Nephron progenitor cell (in vitro differentiated cells): Measurements from ENCODE around the gene NOX3.

Experiments
- DNase-seq: peaks from one replicate; pipeline ENCODE4 v3.0.0; 2021
- H3K27ac Mint-ChIP-seq: 2 replicates; pipeline ENCODE4 v1.8.0; 2021; ENCODE audit warnings: mild to moderate bottlenecking, moderate library complexity, mixed read lengths
- H3K27me3 Mint-ChIP-seq: 2 replicates; pipeline ENCODE4 v1.8.0; 2021; ENCODE audit warnings: mild to moderate bottlenecking, low read depth, mixed read lengths; ENCODE audit not compliant: poor library complexity
- H3K36me3 Mint-ChIP-seq: 2 replicates; pipeline ENCODE4 v1.8.0; 2021; ENCODE audit warnings: low read depth, mixed read lengths
- H3K4me1 Mint-ChIP-seq: 2 replicates; pipeline ENCODE4 v1.8.0; 2021; ENCODE audit warnings: mixed read lengths
- H3K4me3 Mint-ChIP-seq: 2 replicates; pipeline ENCODE4 v1.8.0; 2021; ENCODE audit warnings: mild to moderate bottlenecking, moderate library complexity, mixed read lengths
- H3K9me3 Mint-ChIP-seq: 2 replicates; pipeline ENCODE4 v1.8.0; 2021; ENCODE audit warnings: mild to moderate bottlenecking, moderate library complexity, mixed read lengths
- TF ChIP-seq, protein P1 (sequence below): fragments of 200-600 bp; sonication (generic); IDR thresholded peaks from 2 replicates; pipeline ENCODE4 v1.5.0; 2021; ENCODE audit warnings: antibody characterized with exemption

The NOX3 gene

DNA sequence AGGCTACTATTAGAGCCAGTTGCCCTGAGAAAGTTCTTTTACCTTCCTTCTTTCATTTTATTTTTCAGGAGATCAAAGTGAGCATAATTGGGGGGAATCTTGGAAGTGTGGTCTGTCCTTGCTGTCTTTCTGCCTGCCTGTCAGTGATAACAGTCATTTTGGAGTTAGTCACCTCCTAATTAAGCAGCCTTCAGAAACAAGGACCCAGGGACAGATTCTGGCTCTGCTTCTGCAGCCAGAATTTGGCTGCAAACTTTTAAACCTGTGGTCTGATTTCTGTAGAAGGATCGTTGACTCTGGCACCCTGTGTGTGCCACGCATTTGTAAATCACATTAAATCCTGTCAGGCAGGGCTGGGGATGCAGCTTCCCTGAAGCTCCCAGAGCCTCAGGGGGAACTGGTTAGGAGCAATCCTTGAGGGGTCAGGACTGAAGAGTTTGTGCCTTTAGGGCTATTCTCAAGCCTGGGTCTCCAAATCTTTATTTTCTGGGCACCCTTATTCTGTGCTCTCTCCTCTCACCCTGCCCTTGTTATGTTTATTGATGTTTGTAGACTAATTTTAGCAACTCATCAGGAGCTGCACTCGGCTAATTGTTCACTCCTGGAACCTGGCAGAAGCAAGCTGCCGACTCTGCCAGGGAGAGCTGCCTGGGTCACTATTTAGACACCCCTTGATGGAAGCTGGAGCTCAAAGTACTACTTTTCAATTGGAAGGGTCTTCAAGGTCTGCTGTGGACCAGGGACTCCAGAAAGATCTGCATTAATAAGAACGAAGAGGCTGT, 6.8 kb downstream of the NOX3 start:
- H3K9me3 Mint-ChIP-seq, result no peaks in the 10 kb centered on the region
- H3K4me1 Mint-ChIP-seq, result peaks cover 24% of the 10 kb centered on the region
- H3K36me3 Mint-ChIP-seq, result no peaks in the 10 kb centered on the region

DNA sequence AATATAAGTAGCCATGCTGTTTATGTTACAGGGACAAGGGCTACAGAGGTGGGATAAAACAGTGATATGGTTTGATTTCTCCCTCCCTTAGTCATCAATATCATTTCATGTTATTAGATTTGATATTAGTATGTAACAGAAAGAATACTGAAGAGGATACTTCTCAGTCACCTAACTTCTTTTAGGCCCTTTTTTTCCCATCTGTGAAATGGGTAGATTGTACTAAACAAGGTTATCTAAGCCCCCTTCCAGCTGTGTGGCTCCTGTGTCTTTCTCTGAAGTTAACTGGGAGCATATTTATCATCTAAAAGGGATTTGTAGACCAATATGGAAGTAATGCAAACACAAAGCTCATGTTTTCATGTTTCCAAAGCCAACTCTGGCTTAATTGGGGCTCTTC, 7.7 kb downstream of the NOX3 start:
- Mint-ChIP-seq H3K27ac (no peak overlapping the region), H3K36me3 (no peaks in the 10 kb centered on the region), H3K9me3 (no peaks in the 10 kb centered on the region), H3K4me1 (peaks cover 24% of the 10 kb centered on the region), H3K27me3 (no peaks in the 10 kb centered on the region), H3K4me3 (no peak overlapping the region)
- TF ChIP-seq, protein P1, sequence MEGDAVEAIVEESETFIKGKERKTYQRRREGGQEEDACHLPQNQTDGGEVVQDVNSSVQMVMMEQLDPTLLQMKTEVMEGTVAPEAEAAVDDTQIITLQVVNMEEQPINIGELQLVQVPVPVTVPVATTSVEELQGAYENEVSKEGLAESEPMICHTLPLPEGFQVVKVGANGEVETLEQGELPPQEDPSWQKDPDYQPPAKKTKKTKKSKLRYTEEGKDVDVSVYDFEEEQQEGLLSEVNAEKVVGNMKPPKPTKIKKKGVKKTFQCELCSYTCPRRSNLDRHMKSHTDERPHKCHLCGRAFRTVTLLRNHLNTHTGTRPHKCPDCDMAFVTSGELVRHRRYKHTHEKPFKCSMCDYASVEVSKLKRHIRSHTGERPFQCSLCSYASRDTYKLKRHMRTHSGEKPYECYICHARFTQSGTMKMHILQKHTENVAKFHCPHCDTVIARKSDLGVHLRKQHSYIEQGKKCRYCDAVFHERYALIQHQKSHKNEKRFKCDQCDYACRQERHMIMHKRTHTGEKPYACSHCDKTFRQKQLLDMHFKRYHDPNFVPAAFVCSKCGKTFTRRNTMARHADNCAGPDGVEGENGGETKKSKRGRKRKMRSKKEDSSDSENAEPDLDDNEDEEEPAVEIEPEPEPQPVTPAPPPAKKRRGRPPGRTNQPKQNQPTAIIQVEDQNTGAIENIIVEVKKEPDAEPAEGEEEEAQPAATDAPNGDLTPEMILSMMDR, result no peak
- no peak for DNase-seq

More for the DNA sequence above, 6.8 kb downstream of the NOX3 start:
- H3K27me3 Mint-ChIP-seq, result no peaks in the 10 kb centered on the region
- peak overlapping the region; percentile 46 for H3K27ac Mint-ChIP-seq
- no peak overlapping the region for H3K4me3 Mint-ChIP-seq
- TF ChIP-seq, protein P1, result no peak
- peak; percentile 6 for DNase-seq

DNA sequence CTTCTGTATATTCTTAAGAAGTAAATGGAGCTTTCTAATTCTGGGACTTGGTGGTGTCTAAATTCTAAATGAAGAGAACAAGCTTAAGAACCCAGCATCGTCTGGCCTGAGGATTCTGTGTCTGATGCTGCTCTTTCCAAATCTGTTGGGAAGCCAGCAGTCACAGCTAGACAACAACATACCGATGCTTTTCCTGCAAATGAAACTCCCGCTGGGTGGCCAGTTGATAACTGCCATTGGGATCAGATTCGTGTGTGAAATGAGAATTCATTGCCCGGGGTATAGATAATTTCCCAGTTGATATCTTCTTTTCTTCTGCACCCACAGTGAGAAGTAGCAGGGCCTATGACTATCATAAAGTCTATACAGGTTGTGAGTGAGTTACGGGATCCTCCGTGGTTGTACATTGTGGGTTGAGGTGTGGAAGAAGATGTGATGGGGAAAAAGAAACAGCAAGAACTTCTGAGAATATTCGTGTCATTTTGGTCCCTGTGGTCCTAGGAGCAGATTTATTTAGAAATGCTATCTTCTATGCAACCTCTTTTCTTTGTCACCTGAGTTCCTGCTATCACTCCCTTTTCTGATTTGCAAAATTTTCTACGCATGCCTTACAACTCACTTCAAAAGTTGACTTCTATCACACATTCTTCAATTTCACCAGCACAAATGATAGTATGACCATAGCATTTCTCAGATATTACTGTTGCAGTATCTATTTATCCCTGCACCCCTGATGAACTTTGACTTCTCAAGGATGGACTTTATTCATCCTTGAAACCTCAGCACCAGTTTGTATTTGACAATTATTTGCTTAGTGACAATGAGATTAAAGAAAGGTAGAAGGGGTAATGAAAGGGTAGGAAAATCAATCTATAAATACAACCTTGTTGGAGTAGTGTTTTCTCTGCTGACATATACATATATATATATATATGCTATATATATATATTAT, 10.4 kb downstream of the NOX3 start:
- Mint-ChIP-seq H3K36me3 (no peaks in the 10 kb centered on the region), H3K27me3 (no peaks in the 10 kb centered on the region), H3K9me3 (no peaks in the 10 kb centered on the region), H3K27ac (no peak overlapping the region), H3K4me3 (no peak overlapping the region), H3K4me1 (peaks cover 29% of the 10 kb centered on the region)
- DNase-seq, result no peak
- TF ChIP-seq, protein P1, result no peak

DNA sequence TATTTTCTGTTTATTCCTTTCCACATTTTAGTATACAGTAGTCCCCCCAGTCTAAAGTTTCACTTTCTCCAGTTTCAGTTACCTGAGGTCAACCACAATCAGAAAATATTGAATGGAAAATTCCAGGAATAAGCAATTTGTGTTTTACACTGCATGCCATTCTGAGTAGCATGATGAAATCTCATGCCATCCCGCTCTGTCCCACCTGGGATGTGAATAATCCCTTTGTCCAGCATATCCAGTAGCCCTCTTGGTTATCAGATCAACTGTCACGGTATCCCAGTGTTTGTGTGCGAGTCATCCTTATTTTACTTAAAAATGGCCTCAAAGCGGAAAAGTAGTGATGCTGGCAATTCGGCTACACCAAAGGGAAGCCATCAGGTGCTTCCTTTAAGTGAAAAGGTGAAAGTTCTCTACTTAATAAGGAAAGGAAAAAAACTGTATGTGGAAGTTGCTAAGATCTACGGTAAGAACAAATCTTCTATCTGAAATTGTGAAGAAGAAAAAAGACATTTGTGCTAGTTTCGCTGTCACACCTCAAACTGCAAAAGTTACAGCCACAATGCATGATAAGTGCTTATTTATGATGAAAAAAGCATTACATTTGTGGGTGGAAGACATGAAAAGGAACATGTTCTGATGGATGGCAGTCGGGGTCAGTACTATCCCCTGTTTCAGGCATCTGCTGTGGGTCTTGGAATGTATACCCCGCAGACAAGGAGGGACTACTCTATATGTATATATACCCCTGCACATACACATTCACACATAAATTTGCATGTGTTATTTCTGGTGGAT, 11.3 kb downstream of the NOX3 start:
- H3K27me3 Mint-ChIP-seq, result no peaks in the 10 kb centered on the region

GRCh38 chr6:155443168-155443567, 12.5 kb downstream of the NOX3 start:
- no peaks in the 10 kb centered on the region for H3K36me3 Mint-ChIP-seq
- H3K4me3 Mint-ChIP-seq, result no peak overlapping the region

More for the DNA sequence above, 11.3 kb downstream of the NOX3 start:
- no peaks in the 10 kb centered on the region for H3K36me3 Mint-ChIP-seq
- TF ChIP-seq, protein P1, result no peak
- no peak overlapping the region for H3K4me3 Mint-ChIP-seq
- peaks cover 26% of the 10 kb centered on the region for H3K4me1 Mint-ChIP-seq
- no peaks in the 10 kb centered on the region for H3K9me3 Mint-ChIP-seq
- H3K27ac Mint-ChIP-seq, result no peak overlapping the region
- DNase-seq, result no peak

More at GRCh38 chr6:155443168-155443567, 12.5 kb downstream of the NOX3 start:
- DNase-seq, result no peak
- TF ChIP-seq, protein P1, result no peak
- Mint-ChIP-seq H3K9me3 (no peaks in the 10 kb centered on the region), H3K27ac (no peak overlapping the region), H3K4me1 (peaks cover 14% of the 10 kb centered on the region), H3K27me3 (no peaks in the 10 kb centered on the region)
